Muscle of leg (tissue), 11 donors: ENCODE data around the gene ATXN1. TPM values are rescaled to one million over a fixed set of nuclear protein-coding genes. Genes with fewer than 3 reads are reported as not detected.
A peak's percentile ranks its signal among the peaks of the same experiment; 100 is the strongest.

Source experiments
- DNase-seq: peaks from one replicate; pipeline ENCODE4 v3.0.0; 2013
- H3K27ac ChIP-seq: one replicate; pipeline ENCODE4 v1.5.1; 2013; ENCODE audit warnings: mild to moderate bottlenecking, low read length, control low read depth
- H3K27me3 ChIP-seq: one replicate; pipeline ENCODE4 v1.6.1; 2013; ENCODE audit warnings: low read length; ENCODE audit not compliant: control insufficient read depth, insufficient read depth
- H3K36me3 ChIP-seq: one replicate; pipeline ENCODE4 v1.6.1; 2013; ENCODE audit warnings: low read length; ENCODE audit not compliant: control insufficient read depth, insufficient read depth
- H3K4me1 ChIP-seq: one replicate; pipeline ENCODE4 v1.6.1; 2013; ENCODE audit warnings: low read length; ENCODE audit not compliant: control insufficient read depth, insufficient read depth
- H3K4me3 ChIP-seq: one replicate; pipeline ENCODE4 v1.5.1; 2013; ENCODE audit warnings: low read length, control low read depth
- H3K9me3 ChIP-seq: replicated peaks from 2 replicates; pipeline ENCODE4 v1.6.1; 2013; ENCODE audit warnings: low read depth, low read length; ENCODE audit not compliant: control insufficient read depth
- WGBS: methylation state at CpG from one replicate; pipeline ENCODE4 v1.1.5; 2013; ENCODE audit warnings: missing lambda C conversion rate; ENCODE audit not compliant: insufficient coverage; 5-methylcytosine and 5-hydroxymethylcytosine counted together
- polyA plus RNA-seq, 8 donors: library from polyadenylated mRNA; unstranded; fragments of 120-200 nt; gene quantifications; one replicate each; pipeline versions ENCODE4 v1.2.1 to v1.2.3, GENCODE V29; 2013; ENCODE audit warnings: inconsistent platforms in 1 of 8, low replicate concordance in 1 of 8; ENCODE audit not compliant: insufficient read length in 8 of 8, insufficient read depth in 1 of 8
- total RNA-seq: library from RNA; stranded (reverse); fragments of 120-200 nt; gene quantifications from one replicate; pipeline ENCODE4 v1.2.4, GENCODE V29; 2013

ATXN1 gene
- total and polyA plus RNA-seq, 9 donors: 10.2 to 19.9 (median 12.9) TPM

- H3K27ac ChIP-seq: no peak overlapping the region
- peaks cover 3% of the 10 kb centered on the region for H3K4me1 ChIP-seq
- no peak for DNase-seq
- no peaks in the 10 kb centered on the region for H3K9me3 ChIP-seq
- H3K36me3 ChIP-seq: peaks cover 18% of the 10 kb centered on the region
- H3K27me3 ChIP-seq: no peaks in the 10 kb centered on the region
- no peak overlapping the region for H3K4me3 ChIP-seq
- 68% methylated on average over 18 of the region's 20 CpGs for WGBS
These were observed 454.9 kb downstream of the ATXN1 start for GRCh38 chr6:16306334-16306733.

- Histone ChIP-seq H3K4me1 (peaks cover 3% of the 10 kb centered on the region), H3K36me3 (peaks cover 18% of the 10 kb centered on the region), H3K9me3 (no peaks in the 10 kb centered on the region), H3K4me3 (no peak overlapping the region), H3K27ac (no peak overlapping the region), H3K27me3 (no peaks in the 10 kb centered on the region)
- DNase-seq: no peak
- WGBS: 59% methylated on average over 14 of the region's 19 CpGs
These were observed 455.5 kb downstream of the ATXN1 start for GRCh38 chr6:16305788-16306187.

DNA sequence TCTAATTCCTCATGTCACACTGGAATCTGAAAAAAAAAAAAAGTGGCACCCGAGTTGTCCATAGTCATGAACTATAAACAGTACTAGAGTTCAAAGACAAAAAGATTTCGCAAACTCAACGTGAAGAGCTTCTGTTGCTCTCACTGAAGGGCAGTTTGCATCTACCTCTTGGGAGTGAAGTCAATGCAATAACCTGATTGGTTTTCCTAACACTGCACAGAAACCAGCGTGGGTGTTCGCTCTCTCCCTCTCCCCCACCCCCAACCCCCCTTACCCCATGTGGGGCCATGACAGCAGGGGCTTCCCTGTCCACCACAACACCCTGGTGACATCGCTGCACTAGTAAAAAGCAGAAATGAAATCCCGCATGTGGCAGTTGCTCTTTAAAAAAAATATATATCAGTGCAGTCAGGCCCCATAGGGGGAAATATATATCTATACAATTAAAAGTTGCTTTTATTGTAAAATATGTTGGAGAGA lies 456.0 kb downstream of the ATXN1 start:
- no peaks in the 10 kb centered on the region for H3K27me3 ChIP-seq
- 60% methylated on average over 2 of the region's 7 CpGs for WGBS
- no peaks in the 10 kb centered on the region for H3K9me3 ChIP-seq
- H3K36me3 ChIP-seq: peaks cover 18% of the 10 kb centered on the region
- no peak for DNase-seq
- no peak overlapping the region for H3K4me3 ChIP-seq
- peaks cover 3% of the 10 kb centered on the region for H3K4me1 ChIP-seq
- H3K27ac ChIP-seq: no peak overlapping the region

- peaks cover 3% of the 10 kb centered on the region for H3K4me1 ChIP-seq
- peaks cover 24% of the 10 kb centered on the region for H3K36me3 ChIP-seq
- no peaks in the 10 kb centered on the region for H3K27me3 ChIP-seq
- DNase-seq: no peak
- H3K9me3 ChIP-seq: no peaks in the 10 kb centered on the region
- H3K4me3 ChIP-seq: no peak overlapping the region
- H3K27ac ChIP-seq: no peak overlapping the region
- WGBS: 58% methylated on average over 11 of the region's 27 CpGs
These were observed 458.3 kb downstream of the ATXN1 start for GRCh38 chr6:16302721-16303552.

- Histone ChIP-seq H3K27ac (no peak overlapping the region), H3K4me3 (no peak overlapping the region), H3K9me3 (no peaks in the 10 kb centered on the region), H3K27me3 (no peaks in the 10 kb centered on the region), H3K36me3 (peaks cover 23% of the 10 kb centered on the region), H3K4me1 (peaks cover 3% of the 10 kb centered on the region)
- no CpG with 5 or more reads among the region's 7 CpGs for WGBS
- no peak for DNase-seq
These were observed 459.7 kb downstream of the ATXN1 start for GRCh38 chr6:16301511-16301910.

DNA sequence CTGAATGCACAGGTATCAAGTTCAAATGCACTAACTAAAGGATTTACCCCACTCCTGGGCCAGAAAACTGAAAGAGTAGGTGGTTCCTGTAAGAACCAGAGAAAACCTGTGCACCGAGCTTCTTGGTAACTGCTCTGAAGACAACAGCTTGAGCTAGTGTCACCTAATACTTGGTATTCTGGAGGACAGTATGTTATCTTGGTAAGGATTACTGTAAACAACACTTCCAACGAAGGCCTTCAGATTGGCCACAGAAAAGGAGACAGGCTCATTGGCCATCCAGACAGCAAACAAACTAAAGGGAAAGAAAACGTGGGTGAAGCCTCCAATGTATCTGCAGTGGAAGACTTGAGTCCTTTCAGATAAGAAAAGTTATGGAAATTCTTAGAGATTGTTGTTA lies 461.4 kb downstream of the ATXN1 start:
- H3K27me3 ChIP-seq: no peaks in the 10 kb centered on the region
- H3K27ac ChIP-seq: no peak overlapping the region
- no peak overlapping the region for H3K4me3 ChIP-seq
- H3K36me3 ChIP-seq: peaks cover 19% of the 10 kb centered on the region
- WGBS: 83% methylated on average over 1 of the region's 3 CpGs
- no peak for DNase-seq
- no peaks in the 10 kb centered on the region for H3K9me3 ChIP-seq
- H3K4me1 ChIP-seq: peaks cover 3% of the 10 kb centered on the region

DNA sequence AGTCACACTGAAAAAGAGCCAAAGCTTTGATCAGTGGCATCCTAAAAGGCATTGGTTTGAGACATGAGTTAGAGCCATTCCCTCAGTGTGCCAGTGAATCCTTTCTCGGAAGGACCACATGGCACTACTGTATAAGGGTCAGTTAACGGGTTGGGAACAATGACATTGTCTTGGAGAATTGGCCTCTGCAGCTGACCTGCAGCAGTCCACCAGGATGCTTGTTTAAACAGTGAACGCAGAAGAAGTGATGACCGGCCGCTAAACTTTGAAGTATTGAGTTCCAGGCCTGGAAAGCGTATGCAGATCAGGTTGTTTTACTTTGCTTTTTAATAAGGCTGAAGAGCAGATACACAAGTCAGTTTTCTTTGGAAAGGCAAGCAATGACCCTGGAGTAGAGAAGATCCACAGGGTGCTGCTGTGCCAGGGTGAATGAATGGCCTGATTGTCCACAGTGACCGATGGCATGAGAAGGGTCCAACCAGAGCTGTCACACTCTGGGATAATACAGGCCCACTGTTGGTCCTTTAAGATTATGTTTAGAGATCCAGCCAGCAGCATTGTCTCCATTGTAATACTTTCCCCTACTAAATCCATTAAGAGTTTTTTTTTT lies 465.1 kb downstream of the ATXN1 start:
- Histone ChIP-seq H3K36me3 (peaks cover 25% of the 10 kb centered on the region), H3K27ac (no peak overlapping the region), H3K4me1 (no peaks in the 10 kb centered on the region), H3K9me3 (no peaks in the 10 kb centered on the region), H3K27me3 (no peaks in the 10 kb centered on the region), H3K4me3 (no peak overlapping the region)
- WGBS: 87% methylated on average over 6 of the region's 7 CpGs
- no peak for DNase-seq

- H3K4me1 ChIP-seq: no peaks in the 10 kb centered on the region
- no peaks in the 10 kb centered on the region for H3K27me3 ChIP-seq
- H3K27ac ChIP-seq: no peak overlapping the region
- 63% methylated on average over 5 of the region's 5 CpGs for WGBS
- no peak for DNase-seq
- peaks cover 25% of the 10 kb centered on the region for H3K36me3 ChIP-seq
- no peaks in the 10 kb centered on the region for H3K9me3 ChIP-seq
- no peak overlapping the region for H3K4me3 ChIP-seq
These were observed 465.8 kb downstream of the ATXN1 start for GRCh38 chr6:16295471-16295870.

DNA sequence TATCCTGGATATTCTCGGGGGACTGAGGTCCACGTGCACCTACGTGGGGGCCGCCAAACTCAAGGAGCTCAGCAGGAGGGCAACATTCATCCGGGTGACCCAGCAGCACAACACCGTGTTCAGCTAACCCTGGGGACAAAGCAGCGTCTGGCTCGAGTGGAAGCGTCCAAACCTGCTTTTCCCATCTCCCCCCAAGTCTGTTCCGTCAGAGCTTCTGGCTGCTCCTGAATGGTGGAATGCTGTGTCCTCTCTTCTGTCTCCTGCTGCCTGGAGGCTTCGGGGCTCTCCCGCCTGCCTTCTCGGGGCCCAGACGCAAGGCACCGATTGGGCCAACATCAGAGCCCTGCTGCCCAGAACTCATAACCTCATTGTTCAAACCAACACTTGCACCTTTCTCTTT lies 466.2 kb downstream of the ATXN1 start:
- DNase-seq: peak; percentile 35
- Histone ChIP-seq H3K4me3 (no peak overlapping the region), H3K27ac (no peak overlapping the region), H3K36me3 (peaks cover 29% of the 10 kb centered on the region), H3K27me3 (no peaks in the 10 kb centered on the region), H3K4me1 (no peaks in the 10 kb centered on the region), H3K9me3 (no peaks in the 10 kb centered on the region)
- WGBS: 49% methylated on average over 13 of the region's 15 CpGs

- H3K36me3 ChIP-seq: peaks cover 30% of the 10 kb centered on the region
These were observed 466.9 kb downstream of the ATXN1 start for GRCh38 chr6:16294371-16294770.

More at GRCh38 chr6:16294371-16294770, 466.9 kb downstream of the ATXN1 start:
- DNase-seq: no peak
- 90% methylated on average over 10 of the region's 10 CpGs for WGBS
- Histone ChIP-seq H3K9me3 (no peaks in the 10 kb centered on the region), H3K4me3 (no peak overlapping the region), H3K27ac (no peak overlapping the region), H3K4me1 (no peaks in the 10 kb centered on the region), H3K27me3 (no peaks in the 10 kb centered on the region)
